GM12865 (cell line): Measurements from ENCODE around the gene TBL1X.

Experiments used
- DNase-seq: peaks from one replicate; pipeline ENCODE4 v3.0.0; 2010; ENCODE audit warnings: low read depth
- H3K4me3 ChIP-seq: 2 replicates; pipeline ENCODE4 v1.5.1; 2011; ENCODE audit warnings: mild to moderate bottlenecking, low read depth, low read length, control low read depth
- CTCF ChIP-seq: IDR thresholded peaks from 2 replicates; pipeline ENCODE4 v1.5.1; 2011; ENCODE audit warnings: low read length, control low read depth, low read depth, inconsistent platforms; ENCODE audit not compliant: insufficient read depth; ENCODE audit errors: missing control alignments

TBL1X gene

GRCh38 chrX:9593756-9594155 is 128.9 kb downstream of the TBL1X start:
- H3K4me3 ChIP-seq, result no peak overlapping the region
- no peak for DNase-seq

GRCh38 chrX:9595174-9595573 is 130.3 kb downstream of the TBL1X start:
- TF ChIP-seq CTCF, result no peak
- no peak overlapping the region for H3K4me3 ChIP-seq
- DNase-seq, result no peak

More at GRCh38 chrX:9593756-9594155, 128.9 kb downstream of the TBL1X start:
- no peak for TF ChIP-seq CTCF

GRCh38 chrX:9596837-9597236 is 132.0 kb downstream of the TBL1X start:
- H3K4me3 ChIP-seq, result no peak overlapping the region
- no peak for TF ChIP-seq CTCF
- DNase-seq, result no peak

GRCh38 chrX:9597361-9598035 is 132.6 kb downstream of the TBL1X start:
- no peak for DNase-seq
- no peak for TF ChIP-seq CTCF
- H3K4me3 ChIP-seq, result no peak overlapping the region

GRCh38 chrX:9598344-9598743 is 133.5 kb downstream of the TBL1X start:
- TF ChIP-seq CTCF, result no peak
- no peak overlapping the region for H3K4me3 ChIP-seq
- no peak for DNase-seq

- no peak overlapping the region for H3K4me3 ChIP-seq
- no peak for DNase-seq
- TF ChIP-seq CTCF, result no peak
Observed at GRCh38 chrX:9604111-9604907, 139.5 kb downstream of the TBL1X start.
